Karpas-422 (cell line): Measurements from ENCODE around the gene CMPK1. TPM values are rescaled to one million over a fixed set of nuclear protein-coding genes. Genes with fewer than 3 reads are reported as not detected.
A peak's percentile ranks its signal among the peaks of the same experiment; 100 is the strongest.
"Not testable (repeated sequence)": the region's sequence is repeated elsewhere in the genome, so short reads cannot be mapped to it uniquely, and the experiment has no call there.

Experiments used
- DNase-seq: peaks from one replicate; pipeline ENCODE4 v3.0.0-alpha.2; 2015
- H2AFZ ChIP-seq: fragments of 200-600 bp; sonication (generic); 2 replicates; pipeline ENCODE4 v1.6.1; 2014; ENCODE audit warnings: antibody characterized with exemption, low read length, mixed read lengths
- H3K27ac ChIP-seq: fragments of 200-600 bp; sonication (generic); 2 replicates; pipeline ENCODE4 v1.5.1; 2014; ENCODE audit warnings: mild to moderate bottlenecking, low read length, moderate library complexity
- H3K27me3 ChIP-seq: fragments of 200-600 bp; sonication (generic); 2 replicates; pipeline ENCODE4 v1.6.1; 2014; ENCODE audit warnings: low read length, mixed read lengths
- H3K36me3 ChIP-seq: fragments of 200-600 bp; sonication (generic); 2 replicates; pipeline ENCODE4 v1.6.1; 2014; ENCODE audit warnings: low read length, mixed read lengths; ENCODE audit not compliant: insufficient read depth
- H3K4me1 ChIP-seq: fragments of 200-600 bp; sonication (generic); 2 replicates; pipeline ENCODE4 v1.6.1; 2014; ENCODE audit warnings: mild to moderate bottlenecking, low read length, mixed read lengths
- H3K4me2 ChIP-seq: fragments of 200-600 bp; sonication (generic); 2 replicates; pipeline ENCODE4 v1.6.1; 2014; ENCODE audit warnings: low read length, low read depth, mild to moderate bottlenecking; ENCODE audit not compliant: poor library complexity, severe bottlenecking
- H3K4me3 ChIP-seq: fragments of 200-600 bp; sonication (generic); 2 replicates; pipeline ENCODE4 v1.5.1; 2014; ENCODE audit warnings: mild to moderate bottlenecking, antibody characterized with exemption, low read length, mixed read lengths
- H3K79me2 ChIP-seq: fragments of 200-600 bp; sonication (generic); 2 replicates; pipeline ENCODE4 v1.6.1; 2014; ENCODE audit warnings: mild to moderate bottlenecking, low read length, mixed read lengths
- H3K9ac ChIP-seq: fragments of 200-600 bp; sonication (generic); 2 replicates; pipeline ENCODE4 v1.6.0; 2014; ENCODE audit warnings: low read length
- H3K9me2 ChIP-seq: fragments of 200-600 bp; sonication (generic), shearing (Covaris generic); replicated peaks from 2 replicates; pipeline ENCODE4 v1.6.0; 2014; ENCODE audit warnings: mild to moderate bottlenecking, low read length, moderate library complexity; ENCODE audit not compliant: insufficient read depth
- H3K9me3 ChIP-seq: fragments of 300-700, 200-600 bp; sonication (generic); 2 replicates; pipeline ENCODE4 v1.6.1; 2014; ENCODE audit warnings: low read length, mixed read lengths
- H4K20me1 ChIP-seq: fragments of 200-600 bp; sonication (generic); 2 replicates; pipeline ENCODE4 v1.6.1; 2014; ENCODE audit warnings: mild to moderate bottlenecking, antibody characterized with exemption, low read length, low read depth; ENCODE audit not compliant: insufficient read depth
- total RNA-seq: library from RNA; depleted of rRNA; stranded (reverse); fragments of >200 nt; shearing (Covaris generic); gene quantifications from 2 replicates; pipeline ENCODE4 v1.2.3, GENCODE V29; 2014; ENCODE audit warnings: low replicate concordance; rRNA removed

Gene CMPK1
- 78.5 and 166 TPM in 2 replicates for total RNA-seq

DNA sequence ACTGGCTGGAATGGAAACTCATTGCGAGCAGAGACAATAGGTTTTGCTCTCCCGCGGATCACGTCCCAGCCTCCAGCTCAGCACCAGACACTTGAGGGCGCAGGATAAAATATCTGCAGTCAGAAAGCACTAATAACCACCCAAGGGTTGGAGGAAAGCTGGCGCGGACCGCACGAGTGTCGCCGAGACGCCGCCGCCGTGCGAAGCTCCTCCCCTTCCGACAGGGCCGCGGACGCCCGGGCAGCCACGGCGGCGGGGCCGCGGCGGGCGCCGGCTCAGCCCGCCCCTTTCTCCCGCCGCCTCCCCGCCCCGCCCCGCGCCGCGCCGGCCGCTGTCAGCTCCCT lies at the start of gene CMPK1:
Gene CMPK1 (plus strand): TSS at position 213 of the 344 bp plus-strand sequence. CDS start 156 bp downstream, outside the sequence.
- peak; percentile 90 for DNase-seq
- H3K36me3 ChIP-seq: peaks cover 8% of the 10 kb centered on the region; the same call in 1 of the 2 replicates
- H3K27me3 ChIP-seq: no peaks in the 10 kb centered on the region
- H3K9me2 ChIP-seq: no peaks in the 10 kb centered on the region
- H4K20me1 ChIP-seq: no peaks in the 10 kb centered on the region
- H3K4me1 ChIP-seq: peaks cover 26% of the 10 kb centered on the region
- peak within 1 kb of the TSS; percentile 99 for H3K4me3 ChIP-seq
- H2AFZ ChIP-seq: peak within 1 kb of the TSS; percentile 97
- H3K9me3 ChIP-seq: no peaks in the 10 kb centered on the region
- H3K27ac ChIP-seq: peak within 1 kb of the TSS; percentile 73
- H3K4me2 ChIP-seq: peak within 1 kb of the TSS; percentile 87
- peaks cover 43% of the 10 kb centered on the region for H3K79me2 ChIP-seq
- H3K9ac ChIP-seq: peak within 1 kb of the TSS; percentile 97

GRCh38 chr1:47288116-47288515 lies 45.5 kb upstream of the CMPK1 start:
- not testable (repeated sequence) for H2AFZ ChIP-seq, H3K9me2 ChIP-seq, H3K9ac ChIP-seq, H3K4me3 ChIP-seq, H3K9me3 ChIP-seq, H3K4me2 ChIP-seq, H3K27me3 ChIP-seq, H4K20me1 ChIP-seq
- Histone ChIP-seq H3K27ac (0 out of 2 replicates have a peak overlapping the region, but pooled peaks have one; percentile 13), H3K79me2 (peaks cover 26% of the 10 kb centered on the region), H3K4me1 (peaks cover 29% of the 10 kb centered on the region), H3K36me3 (peaks cover 47% of the 10 kb centered on the region)
- DNase-seq: peak; percentile 69

GRCh38 chr1:47294863-47295262 lies 38.7 kb upstream of the CMPK1 start:
- not testable (repeated sequence) for DNase-seq

DNA sequence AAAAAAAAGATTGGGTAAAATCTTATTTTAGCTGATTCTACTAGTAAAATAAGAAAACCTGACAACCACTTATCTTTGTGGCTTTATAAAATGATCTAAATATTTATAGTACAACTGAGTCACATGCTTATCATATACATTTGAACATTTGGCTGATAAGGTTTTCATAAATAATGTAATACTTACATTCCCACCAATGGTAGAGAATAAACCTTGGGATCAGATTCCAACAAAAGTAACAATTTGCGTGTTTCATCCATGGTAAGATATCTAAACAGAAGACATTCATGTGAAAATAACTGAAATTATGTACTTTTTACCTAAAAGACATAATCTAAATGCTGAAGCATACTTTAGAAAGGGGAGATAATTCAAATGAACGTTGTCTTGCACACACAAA lies 38.0 kb upstream of the CMPK1 start:
- Histone ChIP-seq H3K36me3 (peaks cover 56% of the 10 kb centered on the region), H3K4me3 (no peak overlapping the region), H3K9ac (no peak overlapping the region), H3K27ac (no peak overlapping the region), H3K4me2 (no peak overlapping the region), H3K9me3 (no peaks in the 10 kb centered on the region), H3K4me1 (peaks cover 25% of the 10 kb centered on the region), H4K20me1 (no peaks in the 10 kb centered on the region), H3K27me3 (no peaks in the 10 kb centered on the region), H2AFZ (no peak overlapping the region), H3K79me2 (peaks cover 10% of the 10 kb centered on the region; the same call in 1 of the 2 replicates), H3K9me2 (no peaks in the 10 kb centered on the region)
- no peak for DNase-seq

More at GRCh38 chr1:47294863-47295262, 38.7 kb upstream of the CMPK1 start:
- H3K27me3 ChIP-seq, H4K20me1 ChIP-seq, H3K4me3 ChIP-seq, H3K4me2 ChIP-seq, H3K9me2 ChIP-seq, H3K9me3 ChIP-seq, H3K27ac ChIP-seq, H3K9ac ChIP-seq, H2AFZ ChIP-seq: not testable (repeated sequence)
- Histone ChIP-seq H3K4me1 (peaks cover 25% of the 10 kb centered on the region), H3K79me2 (peaks cover 10% of the 10 kb centered on the region; the same call in 1 of the 2 replicates), H3K36me3 (peaks cover 51% of the 10 kb centered on the region)

DNA sequence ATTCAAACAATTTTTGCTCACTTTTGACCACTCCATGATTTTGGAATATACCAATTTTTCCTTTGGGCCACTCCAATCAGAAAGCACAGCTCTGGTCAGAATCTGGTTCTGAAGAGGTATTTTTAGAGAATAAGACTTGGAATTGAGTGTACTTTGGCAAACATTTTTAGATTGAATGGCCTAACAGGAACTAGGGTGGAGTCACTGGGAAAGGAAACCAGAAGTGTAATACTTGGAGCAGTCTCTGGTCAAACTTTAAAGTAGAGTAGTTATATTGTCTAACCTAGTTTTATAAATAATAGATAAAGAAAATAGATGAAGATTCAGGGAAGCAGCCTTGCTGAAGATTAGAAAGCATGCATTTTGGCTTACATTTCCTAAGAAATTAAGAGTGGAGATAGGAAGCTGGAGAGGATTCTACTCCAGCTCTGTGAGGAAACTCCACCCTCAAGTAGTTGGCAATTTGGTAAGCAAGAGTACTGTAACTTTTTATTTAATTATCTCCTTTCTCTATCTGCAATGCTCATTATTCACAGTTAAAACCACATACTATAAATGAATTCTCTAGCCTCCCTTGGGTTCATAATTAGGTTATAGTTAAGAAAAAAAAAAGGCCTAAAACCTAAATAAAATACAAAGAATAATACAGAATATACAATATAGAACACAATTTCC lies 35.4 kb upstream of the CMPK1 start:
- no peaks in the 10 kb centered on the region for H3K9me3 ChIP-seq
- no peak overlapping the region for H3K27ac ChIP-seq
- H3K4me1 ChIP-seq: peaks cover 15% of the 10 kb centered on the region
- no peaks in the 10 kb centered on the region for H3K9me2 ChIP-seq
- H3K36me3 ChIP-seq: peaks cover 63% of the 10 kb centered on the region
- DNase-seq: no peak
- no peak overlapping the region for H3K9ac ChIP-seq
- no peaks in the 10 kb centered on the region for H3K27me3 ChIP-seq
- H3K4me3 ChIP-seq: no peak overlapping the region
- H3K79me2 ChIP-seq: peaks cover 10% of the 10 kb centered on the region; the same call in 1 of the 2 replicates
- H4K20me1 ChIP-seq: no peaks in the 10 kb centered on the region
- no peak overlapping the region for H2AFZ ChIP-seq
- H3K4me2 ChIP-seq: no peak overlapping the region

- Histone ChIP-seq H3K27me3 (no peaks in the 10 kb centered on the region), H3K4me1 (no peaks in the 10 kb centered on the region), H3K9me2 (no peaks in the 10 kb centered on the region), H3K36me3 (peaks cover 58% of the 10 kb centered on the region), H4K20me1 (no peaks in the 10 kb centered on the region), H3K27ac (no peak overlapping the region), H2AFZ (no peak overlapping the region), H3K79me2 (peaks cover 26% of the 10 kb centered on the region), H3K9me3 (no peaks in the 10 kb centered on the region), H3K4me3 (no peak overlapping the region), H3K9ac (no peak overlapping the region), H3K4me2 (no peak overlapping the region)
- DNase-seq: no peak
Measured at GRCh38 chr1:47302472-47302871, 31.1 kb upstream of the CMPK1 start.

DNA sequence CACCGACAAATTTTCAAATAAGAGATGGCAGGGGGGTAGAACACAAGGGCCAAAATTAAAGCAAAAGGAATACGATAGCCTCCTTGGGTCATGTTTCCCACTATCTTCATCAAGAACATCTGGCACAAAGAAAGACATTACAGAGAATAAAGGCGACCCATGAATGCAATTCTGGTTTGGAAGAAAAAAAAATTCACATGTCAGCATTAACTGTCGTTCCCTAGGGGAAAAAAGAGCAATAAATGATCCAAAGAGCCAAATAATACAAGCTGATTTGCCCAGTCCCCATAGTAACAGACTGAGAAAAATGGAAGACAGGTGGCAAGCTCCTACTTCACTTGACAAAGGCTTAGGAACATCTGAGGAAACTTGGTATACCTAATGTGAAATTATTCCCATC lies 24.2 kb upstream of the CMPK1 start:
- H3K4me2 ChIP-seq: no peak overlapping the region
- no peak overlapping the region for H3K4me3 ChIP-seq
- no peaks in the 10 kb centered on the region for H3K27me3 ChIP-seq
- peaks cover 26% of the 10 kb centered on the region for H3K36me3 ChIP-seq
- no peak for DNase-seq
- H3K4me1 ChIP-seq: peaks cover 7% of the 10 kb centered on the region
- H4K20me1 ChIP-seq: no peaks in the 10 kb centered on the region
- no peak overlapping the region for H2AFZ ChIP-seq
- no peaks in the 10 kb centered on the region for H3K9me2 ChIP-seq
- H3K9ac ChIP-seq: no peak overlapping the region
- H3K79me2 ChIP-seq: peaks cover 59% of the 10 kb centered on the region
- no peak overlapping the region for H3K27ac ChIP-seq
- H3K9me3 ChIP-seq: no peaks in the 10 kb centered on the region

DNA sequence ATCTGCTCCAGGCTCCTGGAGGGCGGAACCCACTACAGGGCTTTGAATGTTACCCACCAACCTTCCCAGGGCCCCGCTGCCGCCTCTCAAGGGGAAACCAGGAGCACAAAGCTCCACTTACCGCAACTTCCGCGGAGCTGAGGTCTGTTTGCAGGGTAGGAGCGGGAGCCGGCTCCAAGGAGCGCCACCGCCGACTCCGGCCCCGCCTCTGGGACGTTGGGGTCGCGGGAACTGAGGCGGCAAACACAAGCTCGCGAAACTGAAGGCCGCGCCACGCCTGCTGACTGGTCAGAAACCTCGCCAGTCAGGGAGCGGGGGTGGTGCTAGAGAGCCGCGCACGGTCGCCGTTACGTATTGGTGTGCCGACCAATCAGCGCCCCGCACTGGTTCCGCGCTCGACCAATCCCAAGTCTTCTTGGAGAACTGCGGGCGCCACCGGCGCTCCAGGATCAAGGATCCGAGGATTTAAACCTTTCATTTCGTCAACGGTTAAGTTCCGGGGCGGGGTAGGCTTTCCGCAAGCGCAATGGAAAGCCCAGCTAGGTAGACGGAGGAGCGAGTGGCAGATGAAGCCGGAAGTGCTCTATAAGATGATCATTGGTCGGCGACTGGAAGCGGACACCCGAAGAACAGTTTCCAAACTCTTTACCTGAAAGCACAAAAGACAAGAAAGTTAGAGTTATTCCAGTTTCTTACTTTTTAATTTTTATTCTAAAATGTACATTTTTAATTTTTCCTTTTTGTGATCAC lies 19.5 kb upstream of the CMPK1 start, which contains the start of gene STIL:
Gene STIL (minus strand): TSS at position 233 of the 750 bp plus-strand sequence. CDS start 3,828 bp downstream, outside the sequence.
- H3K27ac ChIP-seq: peak within 1 kb of the TSS; percentile 93
- H3K9me2 ChIP-seq: no peaks in the 10 kb centered on the region
- H3K4me3 ChIP-seq: peak within 1 kb of the TSS; percentile 91
- DNase-seq: peak; percentile 100
- H3K4me1 ChIP-seq: peaks cover 10% of the 10 kb centered on the region
- no peaks in the 10 kb centered on the region for H3K27me3 ChIP-seq
- H3K9me3 ChIP-seq: no peaks in the 10 kb centered on the region
- H3K4me2 ChIP-seq: peak within 1 kb of the TSS; percentile 98
- H3K79me2 ChIP-seq: peaks cover 48% of the 10 kb centered on the region
- peak within 1 kb of the TSS; percentile 92 for H2AFZ ChIP-seq
- no peaks in the 10 kb centered on the region for H4K20me1 ChIP-seq
- H3K9ac ChIP-seq: peak within 1 kb of the TSS; percentile 83
- peaks cover 16% of the 10 kb centered on the region; the same call in 1 of the 2 replicates for H3K36me3 ChIP-seq
